ENCODE results near the gene TBCD.
A peak's percentile ranks its signal among the peaks of the same experiment; 100 is the strongest.

The TBCD gene

GRCh38 chr17:82859431-82860403, 107.9 kb downstream of the TBCD start:
- no peak for DNase-seq

- DNase-seq, result no peak
These were observed 108.9 kb downstream of the TBCD start for GRCh38 chr17:82860606-82861392.

- no peak for DNase-seq
These were observed 109.5 kb downstream of the TBCD start for GRCh38 chr17:82861393-82861775.

GRCh38 chr17:82862191-82862590, 110.3 kb downstream of the TBCD start:
- no peak for DNase-seq

GRCh38 chr17:82862737-82863382, 111.0 kb downstream of the TBCD start:
- DNase-seq, result no peak

- no peak for DNase-seq
These were observed 111.6 kb downstream of the TBCD start for GRCh38 chr17:82863383-82863940.

- no peak for DNase-seq
These were observed 112.3 kb downstream of the TBCD start for GRCh38 chr17:82863941-82864712.

GRCh38 chr17:82864713-82865248, 112.9 kb downstream of the TBCD start:
- DNase-seq, result no peak

GRCh38 chr17:82865274-82865673, 113.4 kb downstream of the TBCD start:
- no peak for DNase-seq

GRCh38 chr17:82865774-82866395, 114.0 kb downstream of the TBCD start:
- no peak for DNase-seq

- peak; percentile 75 for DNase-seq
These were observed 114.8 kb downstream of the TBCD start for GRCh38 chr17:82866590-82867191.

- no peak for DNase-seq
These were observed 116.0 kb downstream of the TBCD start for GRCh38 chr17:82867763-82868325.

- no peak for DNase-seq
These were observed 116.9 kb downstream of the TBCD start for GRCh38 chr17:82868715-82869131.

- no peak for DNase-seq
These were observed 117.7 kb downstream of the TBCD start for GRCh38 chr17:82869536-82869935.

GRCh38 chr17:82870091-82870491, 118.2 kb downstream of the TBCD start:
- no peak for DNase-seq

- DNase-seq, result no peak
These were observed 118.7 kb downstream of the TBCD start for GRCh38 chr17:82870541-82870940.

GRCh38 chr17:82871056-82871775, 119.4 kb downstream of the TBCD start:
- DNase-seq, result no peak

- no peak for DNase-seq
These were observed 120.1 kb downstream of the TBCD start for GRCh38 chr17:82871776-82872561.
